Chondrocyte (in vitro differentiated cells): ENCODE measurements around the gene RHOBTB1. TPM values are rescaled to one million over a fixed set of nuclear protein-coding genes. Genes with fewer than 3 reads are reported as not detected.

ENCODE experiments used
- DNase-seq: peaks from one replicate; pipeline ENCODE4 v3.0.0; 2021; ENCODE audit warnings: mixed read lengths, low spot score
- H3K27ac Mint-ChIP-seq: one replicate; pipeline ENCODE4 v1.8.0; 2021; ENCODE audit warnings: mild to moderate bottlenecking, moderate library complexity, mixed read lengths; ENCODE audit not compliant: unreplicated experiment
- H3K27me3 Mint-ChIP-seq: 2 replicates; pipeline ENCODE4 v1.8.0; 2021; ENCODE audit warnings: low read depth, mixed read lengths
- H3K36me3 Mint-ChIP-seq: 2 replicates; pipeline ENCODE4 v1.8.0; 2021; ENCODE audit warnings: low read depth, mixed read lengths
- H3K4me1 Mint-ChIP-seq: 2 replicates; pipeline ENCODE4 v1.8.0; 2021; ENCODE audit warnings: low read depth, mild to moderate bottlenecking, mixed read lengths
- H3K4me3 Mint-ChIP-seq: one replicate; pipeline ENCODE4 v1.8.0; 2021; ENCODE audit warnings: mild to moderate bottlenecking, moderate library complexity, mixed read lengths; ENCODE audit not compliant: unreplicated experiment
- H3K9me3 Mint-ChIP-seq: 2 replicates; pipeline ENCODE4 v1.8.0; 2021; ENCODE audit warnings: low read depth, mixed read lengths
- CTCF ChIP-seq: fragments of 200-600 bp; sonication (generic); IDR thresholded peaks from 2 replicates; pipeline ENCODE4 v1.5.0; 2021; ENCODE audit warnings: antibody characterized with exemption, mild to moderate bottlenecking, moderate library complexity
- total RNA-seq: library from RNA; stranded (reverse); gene quantifications from 3 replicates; pipeline ENCODE4 v1.2.1, GENCODE V29; 2021

Gene RHOBTB1
- total RNA-seq, 1 donor from 2014 or later: 19.2 TPM

- no peak for DNase-seq
- no peak for TF ChIP-seq CTCF
- peaks cover 7% of the 10 kb centered on the region for H3K36me3 Mint-ChIP-seq
- H3K9me3 Mint-ChIP-seq: no peaks in the 10 kb centered on the region
- peak overlapping the region; percentile 52 for H3K27ac Mint-ChIP-seq
- H3K4me1 Mint-ChIP-seq: peaks cover 41% of the 10 kb centered on the region
- H3K4me3 Mint-ChIP-seq: no peak overlapping the region
- no peaks in the 10 kb centered on the region for H3K27me3 Mint-ChIP-seq
These were observed 6.0 kb downstream of the RHOBTB1 start for GRCh38 chr10:60937784-60938654.

GRCh38 chr10:60937022-60937421 is 7.0 kb downstream of the RHOBTB1 start:
- Mint-ChIP-seq H3K27ac (no peak overlapping the region), H3K9me3 (no peaks in the 10 kb centered on the region), H3K4me3 (no peak overlapping the region), H3K27me3 (no peaks in the 10 kb centered on the region), H3K36me3 (peaks cover 7% of the 10 kb centered on the region), H3K4me1 (peaks cover 31% of the 10 kb centered on the region)
- DNase-seq: no peak
- TF ChIP-seq CTCF: no peak

- no peak for DNase-seq
- Mint-ChIP-seq H3K27me3 (no peaks in the 10 kb centered on the region), H3K4me3 (no peak overlapping the region), H3K27ac (no peak overlapping the region), H3K4me1 (peaks cover 14% of the 10 kb centered on the region), H3K9me3 (no peaks in the 10 kb centered on the region), H3K36me3 (peaks cover 7% of the 10 kb centered on the region)
- TF ChIP-seq CTCF: no peak
These were observed 9.5 kb downstream of the RHOBTB1 start for GRCh38 chr10:60934215-60935175.

- TF ChIP-seq CTCF: no peak
- peaks cover 5% of the 10 kb centered on the region for H3K36me3 Mint-ChIP-seq
- H3K27me3 Mint-ChIP-seq: no peaks in the 10 kb centered on the region
- no peak for DNase-seq
- H3K27ac Mint-ChIP-seq: no peak overlapping the region
- peaks cover 3% of the 10 kb centered on the region for H3K4me1 Mint-ChIP-seq
- H3K4me3 Mint-ChIP-seq: no peak overlapping the region
- no peaks in the 10 kb centered on the region for H3K9me3 Mint-ChIP-seq
These were observed 11.2 kb downstream of the RHOBTB1 start for GRCh38 chr10:60932756-60933155.

GRCh38 chr10:60930237-60930636 is 13.7 kb downstream of the RHOBTB1 start:
- DNase-seq: no peak
- H3K27me3 Mint-ChIP-seq: no peaks in the 10 kb centered on the region
- H3K27ac Mint-ChIP-seq: no peak overlapping the region
- no peak for TF ChIP-seq CTCF
- H3K36me3 Mint-ChIP-seq: peaks cover 6% of the 10 kb centered on the region
- peaks cover 1% of the 10 kb centered on the region for H3K9me3 Mint-ChIP-seq
- no peaks in the 10 kb centered on the region for H3K4me1 Mint-ChIP-seq
- H3K4me3 Mint-ChIP-seq: no peak overlapping the region
